ENCODE data around the gene CPLX1. TPM values are rescaled to one million over a fixed set of nuclear protein-coding genes. Genes with fewer than 3 reads are reported as not detected.

The CPLX1 gene
- total RNA-seq, 4 donors from 2014 or later = 0.31 to 0.96 (median 0.54) TPM; not detected in 1

GRCh38 chr4:835148-836002 lies 9.4 kb upstream of the CPLX1 start:
- Histone ChIP-seq H3K9me3 (peaks cover 0 to 64% (median 0%) of the 10 kb centered on the region in 3 donors), H3K4me3 (no peak overlapping the region), H3K4me1 (no peaks in the 10 kb centered on the region), H3K27me3 (peaks cover 29% of the 10 kb centered on the region), H3K36me3 (no peaks in the 10 kb centered on the region), H3K27ac (no peak overlapping the region)
- WGBS, 2 donors (ENCODE audit: low coverage in 1 of 2) = no CpG with 5 or more reads among the region's 46 CpGs
- TF ChIP-seq EP300 (IDR thresholded peaks at IDR 0.05) = no peak
- TF ChIP-seq POLR2AphosphoS5 (IDR thresholded peaks at IDR 0.05) = no peak
- no peak for TF ChIP-seq CTCF (IDR thresholded peaks at IDR 0.05)
- TF ChIP-seq POLR2A (IDR thresholded peaks at IDR 0.05) = no peak
- no peak for ATAC-seq

- no peak for ATAC-seq
- H3K4me3 ChIP-seq = no peak overlapping the region
- H3K36me3 ChIP-seq = no peaks in the 10 kb centered on the region
- TF ChIP-seq CTCF (IDR thresholded peaks at IDR 0.05) (no peak), EP300 (IDR thresholded peaks at IDR 0.05) (no peak), POLR2AphosphoS5 (IDR thresholded peaks at IDR 0.05) (no peak), POLR2A (IDR thresholded peaks at IDR 0.05) (no peak)
- 72% methylated on average over 8 of the region's 29 CpGs; no CpG with 5 or more reads in 1 of the 2 donors for WGBS, 2 donors (ENCODE audit: low coverage in 1 of 2)
- H3K27ac ChIP-seq = no peak overlapping the region
- peaks cover 37% of the 10 kb centered on the region for H3K27me3 ChIP-seq
- H3K9me3 ChIP-seq = peaks cover 0 to 63% (median 0%) of the 10 kb centered on the region in 3 donors
- no peaks in the 10 kb centered on the region for H3K4me1 ChIP-seq
These were observed 8.6 kb upstream of the CPLX1 start for GRCh38 chr4:834368-835147.

GRCh38 chr4:833731-834367 lies 7.9 kb upstream of the CPLX1 start:
- WGBS, 2 donors (ENCODE audit: low coverage in 1 of 2) = 50% methylated on average over 1 of the region's 18 CpGs; no CpG with 5 or more reads in 1 of the 2 donors

GRCh38 chr4:833156-833555 lies 7.2 kb upstream of the CPLX1 start:
- ATAC-seq = no peak
- no peaks in the 10 kb centered on the region for H3K36me3 ChIP-seq
- H3K4me3 ChIP-seq = no peak overlapping the region
- H3K4me1 ChIP-seq = no peaks in the 10 kb centered on the region
- H3K27ac ChIP-seq = no peak overlapping the region
- peaks cover 0 to 48% (median 0%) of the 10 kb centered on the region in 3 donors for H3K9me3 ChIP-seq
- H3K27me3 ChIP-seq = peaks cover 51% of the 10 kb centered on the region
- 42 to 80% methylated on average over 1 to 7 of the region's 10 CpGs for WGBS, 2 donors (ENCODE audit: low coverage in 1 of 2)
- TF ChIP-seq CTCF (IDR thresholded peaks at IDR 0.05) = no peak
- TF ChIP-seq EP300 (IDR thresholded peaks at IDR 0.05) = no peak
- TF ChIP-seq POLR2AphosphoS5 (IDR thresholded peaks at IDR 0.05) = no peak
- no peak for TF ChIP-seq POLR2A (IDR thresholded peaks at IDR 0.05)

More at GRCh38 chr4:833731-834367, 7.9 kb upstream of the CPLX1 start:
- H3K9me3 ChIP-seq = peaks cover 0 to 55% (median 0%) of the 10 kb centered on the region in 3 donors
- H3K36me3 ChIP-seq = no peaks in the 10 kb centered on the region
- no peak overlapping the region for H3K27ac ChIP-seq
- peaks cover 44% of the 10 kb centered on the region for H3K27me3 ChIP-seq
- ATAC-seq = no peak
- no peak overlapping the region for H3K4me3 ChIP-seq
- TF ChIP-seq EP300 (IDR thresholded peaks at IDR 0.05) = no peak
- H3K4me1 ChIP-seq = no peaks in the 10 kb centered on the region

GRCh38 chr4:832536-832935 lies 6.6 kb upstream of the CPLX1 start:
- no peak overlapping the region for H3K27ac ChIP-seq
- H3K4me1 ChIP-seq = no peaks in the 10 kb centered on the region
- peaks cover 0 to 42% (median 0%) of the 10 kb centered on the region in 3 donors for H3K9me3 ChIP-seq
- no peak for ATAC-seq
- peaks cover 57% of the 10 kb centered on the region for H3K27me3 ChIP-seq
- H3K4me3 ChIP-seq = no peak overlapping the region
- no peaks in the 10 kb centered on the region for H3K36me3 ChIP-seq
- no peak for TF ChIP-seq POLR2AphosphoS5 (IDR thresholded peaks at IDR 0.05)
- TF ChIP-seq EP300 (IDR thresholded peaks at IDR 0.05) = no peak
- WGBS, 2 donors (ENCODE audit: low coverage in 1 of 2) = no CpG with 5 or more reads among the region's 9 CpGs

Data from gastroesophageal sphincter (tissue), 4 donors.